Hematopoietic multipotent progenitor cell treated with erythropoietin and hydrocortisone succinate and interleukin-3 and kit ligand, for 17 days (in vitro differentiated cells): ENCODE measurements around the gene GDF2.

ENCODE experiments used
- DNase-seq: peaks from one replicate; pipeline ENCODE4 v3.0.0-alpha.2; 2015; ENCODE audit warnings: low spot score

The GDF2 gene

GRCh38 chr10:47291682-47292081 lies 30.6 kb upstream of the GDF2 start:
- no peak for DNase-seq

- DNase-seq = no peak
Observed at GRCh38 chr10:47294057-47294456, 28.2 kb upstream of the GDF2 start.

- DNase-seq = no peak
Observed at GRCh38 chr10:47294501-47294900, 27.8 kb upstream of the GDF2 start.

- no peak for DNase-seq
Observed at GRCh38 chr10:47295411-47295810, 26.8 kb upstream of the GDF2 start.

DNA sequence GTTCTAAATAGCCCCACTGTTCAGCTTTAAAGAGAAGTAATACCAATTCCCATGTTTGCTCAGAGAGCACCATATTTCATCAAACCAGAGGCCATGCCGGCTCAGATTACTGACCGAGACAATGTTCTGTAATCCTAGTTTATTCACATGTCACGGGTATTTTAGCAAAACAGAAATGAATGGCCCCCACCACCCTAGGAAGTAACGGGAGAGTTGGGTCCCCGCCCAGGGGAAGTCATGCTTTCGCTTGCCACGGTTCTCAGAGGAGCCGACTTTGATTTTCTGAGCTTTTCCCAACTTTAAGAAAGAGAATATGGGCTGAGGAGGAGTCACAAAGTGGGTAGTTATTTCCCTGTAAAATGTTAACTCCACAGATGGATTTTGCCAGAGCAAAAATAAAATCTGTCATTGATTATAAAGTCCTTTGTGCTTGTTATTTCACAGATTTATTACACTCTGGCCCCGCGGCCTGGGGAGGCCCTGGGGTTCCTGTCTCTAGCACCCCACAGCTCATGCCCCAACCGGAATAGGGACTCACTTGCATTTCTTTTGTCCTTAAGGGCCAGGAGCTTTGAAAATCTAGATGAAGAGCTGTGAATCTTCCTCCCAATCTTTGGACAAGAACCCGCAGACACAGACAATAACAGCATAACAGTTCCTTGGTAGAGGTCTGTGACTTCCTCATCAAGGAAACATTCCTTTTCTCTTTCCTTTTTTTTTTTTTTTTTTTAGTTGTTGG lies 25.9 kb upstream of the GDF2 start:
- DNase-seq = no peak

GRCh38 chr10:47296941-47297340 lies 25.3 kb upstream of the GDF2 start:
- DNase-seq = no peak

DNA sequence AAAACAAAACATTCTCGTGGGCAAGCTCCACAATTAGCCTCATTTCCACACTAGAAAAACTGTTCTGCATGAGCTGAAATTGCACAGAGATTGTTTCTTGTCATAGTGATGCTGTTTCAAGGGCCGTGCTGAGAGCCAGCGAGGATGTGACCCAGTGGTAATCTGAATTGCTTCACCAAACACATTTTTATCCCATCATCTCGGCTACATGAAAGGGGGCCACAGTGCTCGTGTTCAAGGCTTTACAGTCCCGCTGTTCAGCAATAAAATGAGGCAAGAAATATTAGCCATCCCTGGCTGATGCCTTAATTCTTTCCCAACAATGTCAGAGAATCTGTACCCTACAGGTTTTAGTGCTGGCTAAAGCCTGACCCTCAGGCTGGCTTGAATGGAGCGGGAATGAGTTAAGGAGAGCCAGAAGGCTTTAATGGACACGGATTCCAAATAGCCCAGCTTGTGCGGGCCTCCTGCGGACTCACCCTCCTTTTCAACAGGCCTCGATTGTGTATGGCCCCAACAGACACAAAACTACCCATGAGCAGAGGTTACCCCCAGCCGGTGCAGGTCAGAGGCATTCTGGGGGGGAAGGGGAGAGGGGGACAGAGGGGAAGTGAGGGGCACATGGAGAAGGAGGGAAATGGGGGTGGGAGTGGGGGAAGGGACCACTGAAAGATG lies 24.3 kb upstream of the GDF2 start:
- DNase-seq = no peak

DNA sequence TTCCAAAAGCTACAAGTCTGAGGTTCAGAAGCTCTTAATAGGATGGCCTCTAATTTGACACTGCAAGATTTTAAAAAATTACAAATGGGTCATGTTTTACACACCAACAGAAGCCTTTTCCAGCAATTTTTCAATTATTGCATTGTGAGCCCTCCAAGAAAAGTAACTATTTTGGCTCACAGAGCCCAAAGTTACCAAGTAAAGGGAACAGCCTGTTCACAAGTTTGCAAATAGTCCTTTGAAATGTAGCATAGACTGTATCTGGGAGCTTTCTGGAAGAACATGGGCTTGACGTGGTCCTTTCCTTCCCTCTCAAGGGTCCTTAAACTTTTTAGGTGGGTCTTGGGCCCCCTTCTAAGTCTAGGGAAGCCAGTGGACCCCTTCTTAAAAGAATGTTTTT lies 23.5 kb upstream of the GDF2 start:
- no peak for DNase-seq

DNA sequence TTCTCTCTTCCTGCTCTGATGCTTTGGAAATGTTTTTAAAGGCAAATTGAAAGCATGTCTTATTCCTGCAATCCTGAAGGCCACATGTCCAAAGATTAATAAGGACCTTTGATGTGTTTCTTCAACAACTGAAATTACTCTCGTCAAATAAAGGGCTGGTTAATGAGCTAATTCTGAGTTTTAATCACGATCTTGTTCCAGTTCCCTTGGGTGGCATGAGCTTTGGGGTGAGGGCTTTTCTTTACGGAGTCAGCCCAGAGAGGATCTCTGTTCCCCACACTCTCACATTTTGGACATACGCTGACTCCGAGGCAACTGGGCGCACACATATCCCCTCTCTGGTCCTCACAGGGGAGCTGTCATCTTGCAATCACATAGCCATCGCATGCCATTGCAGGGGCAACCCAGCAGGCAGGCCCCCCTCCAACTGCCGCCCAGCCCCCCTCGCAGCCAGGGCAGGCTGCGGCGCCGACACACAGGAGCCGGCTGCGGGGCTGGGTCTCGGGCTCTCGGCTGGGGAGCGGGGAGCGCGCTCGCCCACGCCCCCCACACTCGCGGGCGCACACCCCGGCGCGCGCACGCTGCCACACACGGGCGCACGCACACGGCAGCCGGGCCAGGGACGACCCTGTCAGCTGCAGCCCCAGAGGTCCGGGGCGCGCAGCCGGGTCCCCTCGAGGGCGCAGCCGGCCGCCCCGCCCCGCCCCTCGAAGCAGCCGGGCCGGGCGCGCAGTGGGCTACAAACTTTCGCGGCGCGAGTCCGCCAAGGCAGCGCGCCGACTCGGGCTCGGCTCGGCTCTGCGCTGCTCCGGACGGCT lies 22.4 kb upstream of the GDF2 start, which contains the start of gene GDF10:
TSS of gene GDF10 (plus strand) at position 587 of the 818 bp plus-strand sequence. CDS start 455 bp downstream, outside the sequence.
- DNase-seq = no peak

- DNase-seq = no peak
Observed at GRCh38 chr10:47300429-47300931, 21.8 kb upstream of the GDF2 start.

GRCh38 chr10:47301833-47302232 lies 20.4 kb upstream of the GDF2 start:
- no peak for DNase-seq

DNA sequence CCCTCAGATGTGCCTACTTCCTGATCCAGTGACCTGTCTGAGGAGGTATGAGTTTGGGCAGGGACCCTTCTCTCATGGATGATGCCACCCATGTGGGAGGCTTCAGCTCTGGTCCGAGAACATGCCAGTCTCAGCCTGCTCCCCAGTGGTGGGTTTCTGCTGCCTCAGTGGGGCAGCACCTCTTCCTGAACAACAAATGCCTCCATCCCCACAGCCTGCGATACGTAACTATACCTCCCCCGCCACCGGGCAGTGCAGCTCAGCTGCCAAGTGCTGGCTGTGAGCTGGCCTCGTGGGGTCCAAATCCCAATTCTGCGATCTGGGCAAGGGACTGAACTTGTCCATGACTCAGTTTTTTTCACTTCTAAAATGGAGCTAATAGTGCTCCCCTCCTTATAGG lies 19.1 kb upstream of the GDF2 start:
- no peak for DNase-seq

DNA sequence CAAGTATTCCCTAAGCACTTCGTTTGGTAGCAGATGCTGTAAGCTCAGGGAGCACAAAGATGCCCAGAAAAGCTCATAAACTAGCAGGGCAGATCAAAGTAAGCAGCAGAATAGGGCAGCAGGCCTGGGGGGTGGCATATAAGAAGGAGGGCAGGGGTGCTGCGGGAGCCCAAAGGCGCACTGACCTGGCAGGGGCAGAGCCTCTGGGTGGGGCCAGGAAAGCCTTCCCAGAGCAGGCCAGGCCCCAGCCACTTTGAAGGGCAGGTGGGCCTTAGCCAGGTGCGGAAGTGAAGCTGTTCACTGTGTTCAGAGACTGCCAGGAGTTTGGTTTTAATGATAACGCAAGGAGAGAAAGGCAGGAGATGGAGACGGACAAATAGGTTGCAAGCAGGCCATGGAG lies 18.4 kb upstream of the GDF2 start:
- DNase-seq = no peak

DNA sequence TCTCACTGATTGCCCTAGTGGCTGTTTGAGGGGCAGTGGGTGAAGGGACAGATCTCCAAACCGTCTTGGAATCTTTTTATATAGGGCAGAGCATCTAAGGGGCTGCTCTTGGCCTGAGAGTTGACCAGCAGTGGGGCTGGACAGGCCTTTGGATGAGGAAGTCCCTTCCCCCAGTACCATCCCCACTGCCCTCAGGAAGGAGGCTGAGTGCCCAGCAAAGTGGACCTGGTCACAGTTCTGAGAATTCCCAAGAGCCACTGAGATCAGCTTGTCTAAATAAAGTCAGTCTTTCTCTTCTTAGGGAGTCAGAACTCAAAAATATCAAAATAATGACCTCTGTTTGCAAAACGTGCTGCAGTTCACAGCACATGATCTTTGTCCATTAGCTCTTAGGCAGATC lies 16.7 kb upstream of the GDF2 start:
- DNase-seq = no peak

- DNase-seq = no peak
Observed at GRCh38 chr10:47306387-47307210, 15.7 kb upstream of the GDF2 start.

- no peak for DNase-seq
Observed at GRCh38 chr10:47307381-47307780, 14.9 kb upstream of the GDF2 start.

GRCh38 chr10:47308775-47309174 lies 13.5 kb upstream of the GDF2 start:
- DNase-seq = no peak

- DNase-seq = no peak
Observed at GRCh38 chr10:47309408-47310089, 12.7 kb upstream of the GDF2 start.

DNA sequence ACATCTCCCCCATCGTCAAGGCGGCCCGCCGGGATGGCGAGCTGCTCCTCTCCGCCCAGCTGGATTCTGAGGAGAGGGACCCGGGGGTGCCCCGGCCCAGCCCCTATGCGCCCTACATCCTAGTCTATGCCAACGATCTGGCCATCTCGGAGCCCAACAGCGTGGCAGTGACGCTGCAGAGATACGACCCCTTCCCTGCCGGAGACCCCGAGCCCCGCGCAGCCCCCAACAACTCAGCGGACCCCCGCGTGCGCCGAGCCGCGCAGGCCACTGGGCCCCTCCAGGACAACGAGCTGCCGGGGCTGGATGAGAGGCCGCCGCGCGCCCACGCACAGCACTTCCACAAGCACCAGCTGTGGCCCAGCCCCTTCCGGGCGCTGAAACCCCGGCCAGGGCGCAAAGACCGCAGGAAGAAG lies 12.2 kb upstream of the GDF2 start:
- DNase-seq = no peak

- no peak for DNase-seq
Observed at GRCh38 chr10:47311193-47311931, 10.9 kb upstream of the GDF2 start.
